Activated CD4-positive, alpha-beta T cell treated with anti-CD3 and anti-CD28 coated beads for 4 hours (primary cell): ENCODE measurements around the gene CD74.
"Not testable (repeated sequence)": the region's sequence is repeated elsewhere in the genome, so short reads cannot be mapped to it uniquely, and the experiment has no call there.

Experiments used
- DNase-seq, 2 donors: peaks; one replicate each; pipeline ENCODE4 v3.0.0-alpha.2; 2020

Gene CD74

DNA sequence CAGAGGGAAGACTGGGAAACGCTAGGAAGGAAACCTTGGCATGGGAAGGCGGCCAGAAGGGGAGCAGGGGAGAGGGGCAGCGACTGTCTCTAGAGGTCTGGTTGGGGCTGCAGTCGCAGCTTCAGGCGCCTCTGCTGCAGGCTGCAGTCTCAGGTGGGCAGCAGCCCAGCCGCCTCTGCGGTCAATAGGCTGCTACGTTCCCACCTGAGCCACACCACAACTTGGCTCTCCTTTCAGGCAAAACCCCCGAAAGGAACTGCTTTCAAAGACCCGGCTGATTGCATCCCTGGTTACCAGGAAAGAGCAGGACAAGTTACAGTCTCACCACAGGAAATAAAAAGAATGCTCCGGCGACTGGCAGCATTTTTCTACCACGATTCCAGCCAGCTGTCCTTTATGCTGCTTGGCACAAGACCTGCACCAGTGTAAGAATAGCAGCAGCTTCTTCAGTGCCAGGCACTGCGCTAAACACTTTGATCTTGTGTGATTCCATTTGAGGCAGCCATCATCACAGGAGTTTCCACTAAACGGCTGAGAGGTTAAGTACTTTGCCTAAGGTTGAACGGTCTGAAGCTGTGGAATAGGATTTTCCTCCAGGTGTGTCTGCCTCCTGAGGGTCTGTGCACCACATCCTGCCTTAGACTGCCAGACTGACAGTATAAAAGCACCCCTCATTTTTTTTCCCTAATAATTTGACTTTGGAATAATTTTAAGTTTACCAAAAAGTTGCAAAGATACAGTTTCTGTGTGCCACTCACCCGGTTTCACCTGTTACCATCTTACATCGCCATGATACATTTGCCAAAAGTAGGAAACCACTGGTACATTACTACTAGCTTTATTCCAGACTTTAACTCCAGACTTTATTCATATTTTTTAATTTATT is 29.3 kb upstream of the CD74 start:
- no peak for DNase-seq

DNA sequence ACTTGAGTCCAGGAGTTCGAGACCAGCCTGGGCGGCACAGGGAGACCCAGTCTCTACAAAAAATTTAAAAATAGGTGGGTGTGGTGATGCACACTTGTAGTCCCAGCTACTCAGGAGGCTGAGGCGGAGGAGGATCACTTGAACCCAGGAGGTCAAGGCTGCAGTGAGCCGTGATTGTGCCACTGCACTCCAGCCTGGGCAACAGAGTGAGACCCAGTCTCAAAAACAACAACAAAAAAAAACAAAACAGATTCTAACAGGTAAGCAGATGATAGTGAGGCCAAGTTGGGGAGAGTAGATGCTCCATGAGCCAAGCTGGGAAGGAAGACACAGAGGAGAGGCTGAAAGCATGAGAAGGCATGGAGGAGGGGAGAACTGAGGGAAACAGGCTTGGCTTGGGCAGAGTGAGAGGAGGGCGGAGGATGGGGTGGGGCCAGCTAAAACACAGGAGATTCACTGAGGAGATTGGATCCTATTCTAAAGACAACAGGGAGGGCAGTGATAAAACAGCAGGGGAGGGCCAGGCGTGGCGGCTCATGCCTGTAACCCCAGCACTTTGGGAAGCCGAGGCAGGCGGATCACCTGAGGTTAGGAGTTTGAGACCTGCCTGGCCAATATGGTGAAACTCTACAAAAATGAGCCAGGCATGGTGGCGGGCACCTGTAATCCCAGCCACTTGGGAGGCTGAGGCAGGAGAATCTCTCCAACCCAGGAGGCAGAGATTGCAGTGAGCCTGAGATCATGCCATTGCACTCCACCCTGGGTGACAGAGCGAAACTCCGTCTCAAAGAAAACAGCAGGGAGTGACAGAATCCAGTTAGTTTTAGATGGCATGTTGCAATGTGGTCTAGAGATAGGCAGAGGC is 28.5 kb upstream of the CD74 start:
- DNase-seq = no peak

DNA sequence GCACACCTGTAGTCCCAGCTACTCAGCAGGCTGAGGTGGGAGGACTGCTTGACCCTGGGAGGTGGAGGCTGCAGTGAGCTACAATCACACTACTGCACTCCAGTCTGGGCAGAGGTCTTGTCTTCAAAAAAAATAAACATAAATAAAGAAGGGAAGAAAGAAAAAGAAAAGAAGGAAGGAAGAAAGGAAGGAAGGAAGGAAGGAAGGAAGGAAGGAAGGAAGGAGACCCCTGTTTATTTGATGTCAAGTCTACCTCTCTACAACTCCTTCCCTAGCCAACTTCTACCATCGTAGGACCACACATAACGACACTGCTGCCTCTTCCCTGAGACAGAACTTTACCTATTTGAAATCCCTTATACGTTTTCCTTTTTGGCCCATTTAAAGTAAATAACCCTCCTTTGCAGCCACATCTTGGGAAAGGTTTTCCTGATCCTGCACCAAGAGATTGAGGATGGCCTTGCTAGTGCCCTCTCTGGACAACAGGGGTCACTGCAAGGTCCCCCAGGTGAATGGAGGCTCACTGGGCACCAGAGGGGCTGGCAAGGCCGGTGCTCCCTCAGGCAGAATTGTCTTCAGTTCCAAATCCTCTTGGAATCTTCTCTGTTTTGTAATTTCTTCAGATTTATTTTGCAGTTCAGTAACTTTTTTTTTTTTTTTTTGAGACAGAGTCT is 26.3 kb upstream of the CD74 start:
- DNase-seq = no peak

DNA sequence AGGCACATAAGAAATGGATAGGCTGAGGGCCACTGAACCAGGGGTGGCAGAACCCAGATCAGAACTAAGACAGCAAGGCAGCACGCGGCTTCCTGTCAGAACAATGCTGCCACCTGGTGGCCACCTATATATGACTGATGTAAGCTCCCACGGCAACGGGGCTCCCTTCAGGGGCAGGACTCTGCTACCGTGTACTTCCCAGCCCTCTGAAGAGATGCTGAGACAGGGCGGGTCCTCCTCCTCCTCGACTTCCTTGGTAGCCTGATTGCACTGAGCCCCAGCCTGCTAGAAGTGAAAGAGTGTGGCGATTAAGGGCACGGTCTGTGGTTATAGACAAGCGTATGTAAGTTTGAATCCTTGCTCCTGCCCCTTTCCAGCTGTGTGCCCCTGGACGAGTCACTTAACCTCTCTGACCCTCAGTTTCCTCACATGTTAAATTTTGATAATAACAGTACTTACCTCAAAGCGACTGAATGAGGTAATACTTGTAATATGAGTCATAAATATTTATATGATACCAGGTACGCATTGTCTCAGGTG is 23.5 kb upstream of the CD74 start:
- DNase-seq = peak; percentile 92 to 94

DNA sequence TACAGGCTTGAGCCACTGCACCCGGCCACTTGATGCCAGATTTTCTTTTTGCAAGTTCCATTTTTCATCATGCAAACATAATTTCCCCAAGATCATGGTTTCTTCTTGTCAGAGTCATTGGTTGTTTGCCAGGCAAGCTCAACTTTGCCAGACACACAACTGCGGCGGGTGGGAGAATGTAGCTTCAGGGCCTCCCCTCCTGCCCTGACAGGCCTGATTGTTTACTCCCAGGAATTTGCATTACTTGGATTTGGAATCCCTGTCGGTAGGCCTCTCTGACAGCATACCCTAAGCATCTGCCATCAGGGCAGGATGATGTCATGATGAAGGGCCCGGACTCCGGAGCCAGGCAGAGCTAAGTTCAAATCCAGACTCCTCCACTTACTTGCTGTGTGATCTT is 21.8 kb upstream of the CD74 start:
- DNase-seq = no peak

DNA sequence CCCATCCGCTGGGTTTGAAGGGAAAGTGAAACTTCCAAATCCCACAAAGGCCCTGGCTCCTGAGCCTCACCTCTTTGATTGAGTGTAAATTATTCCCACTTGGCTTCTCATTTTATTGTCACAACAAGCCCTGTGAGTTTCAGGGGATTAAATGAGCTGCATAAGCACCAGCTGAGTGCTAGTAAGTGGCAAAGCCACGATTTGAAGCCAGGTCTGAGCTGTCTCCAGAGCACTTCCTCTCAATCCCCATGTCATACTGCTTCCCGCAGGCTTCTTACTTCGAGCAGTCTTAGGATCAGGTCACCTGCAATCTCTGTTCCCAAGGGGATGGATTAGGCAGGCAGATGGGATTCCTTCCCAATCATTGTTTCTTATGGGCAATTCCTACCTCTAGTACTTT is 18.9 kb upstream of the CD74 start:
- no peak for DNase-seq

DNA sequence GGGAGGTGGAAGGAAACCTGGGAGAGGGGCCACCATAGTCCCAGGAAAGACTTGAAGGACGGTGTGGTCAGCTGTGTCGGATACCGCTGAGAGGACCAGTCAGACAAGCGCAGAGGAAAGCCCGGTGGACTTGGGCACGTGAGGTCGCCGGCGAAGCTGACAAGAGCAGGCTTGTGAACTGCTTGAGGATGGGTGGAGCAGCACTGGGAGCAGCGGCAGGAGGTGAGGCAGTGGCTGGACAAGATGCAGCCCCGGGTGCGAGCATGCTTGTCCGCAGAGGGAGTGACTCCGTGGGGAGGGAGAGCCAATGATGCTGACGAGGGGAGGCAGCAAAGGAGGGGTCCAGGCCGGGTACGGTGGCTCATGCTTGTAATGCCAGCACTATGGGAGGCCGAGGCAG is 18.3 kb upstream of the CD74 start:
- no peak for DNase-seq

DNA sequence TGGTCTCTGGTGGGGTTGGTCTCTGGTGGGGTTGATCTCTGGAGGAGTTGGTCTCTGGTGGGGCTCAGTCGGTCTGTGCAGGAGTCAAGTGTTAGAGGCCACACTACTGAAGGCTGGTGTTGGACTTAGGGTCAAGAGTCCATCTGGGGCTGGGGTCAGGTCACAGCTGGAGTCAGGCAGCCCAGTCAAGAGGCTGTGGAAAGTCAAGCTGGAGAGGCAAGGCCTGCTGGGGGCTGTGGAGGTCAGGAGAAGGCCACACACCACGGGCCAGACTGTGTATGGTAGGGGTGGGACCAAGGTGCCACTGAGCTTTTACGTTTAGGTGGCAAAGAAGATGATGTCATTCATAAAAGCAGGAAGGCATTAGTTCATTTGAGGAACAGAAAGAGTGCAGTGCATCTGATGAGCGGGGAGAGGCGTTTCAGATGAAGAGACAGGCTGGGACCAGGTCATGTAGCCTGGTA is 16.7 kb upstream of the CD74 start:
- no peak for DNase-seq

DNA sequence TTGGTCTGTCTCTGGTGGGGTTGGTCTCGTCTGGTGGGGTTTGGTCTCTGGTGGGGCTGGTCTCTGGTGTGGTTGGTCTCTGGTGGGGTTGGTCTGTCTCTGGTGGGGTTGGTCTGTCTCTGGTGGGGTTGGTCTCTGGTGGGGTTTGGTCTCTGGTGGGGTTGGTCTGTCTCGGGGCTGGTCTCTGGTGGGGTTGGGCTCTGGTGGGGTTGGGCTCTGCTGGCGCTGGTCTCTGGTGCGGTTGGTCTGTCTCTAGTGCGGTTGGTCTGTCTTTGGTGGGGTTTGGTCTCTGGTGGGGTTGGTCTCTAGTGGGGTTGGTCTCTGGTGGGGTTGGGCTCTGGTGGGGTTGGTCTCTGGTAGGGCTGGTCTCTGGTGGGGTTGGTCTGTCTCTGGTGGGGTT is 16.3 kb upstream of the CD74 start:
- no peak for DNase-seq

DNA sequence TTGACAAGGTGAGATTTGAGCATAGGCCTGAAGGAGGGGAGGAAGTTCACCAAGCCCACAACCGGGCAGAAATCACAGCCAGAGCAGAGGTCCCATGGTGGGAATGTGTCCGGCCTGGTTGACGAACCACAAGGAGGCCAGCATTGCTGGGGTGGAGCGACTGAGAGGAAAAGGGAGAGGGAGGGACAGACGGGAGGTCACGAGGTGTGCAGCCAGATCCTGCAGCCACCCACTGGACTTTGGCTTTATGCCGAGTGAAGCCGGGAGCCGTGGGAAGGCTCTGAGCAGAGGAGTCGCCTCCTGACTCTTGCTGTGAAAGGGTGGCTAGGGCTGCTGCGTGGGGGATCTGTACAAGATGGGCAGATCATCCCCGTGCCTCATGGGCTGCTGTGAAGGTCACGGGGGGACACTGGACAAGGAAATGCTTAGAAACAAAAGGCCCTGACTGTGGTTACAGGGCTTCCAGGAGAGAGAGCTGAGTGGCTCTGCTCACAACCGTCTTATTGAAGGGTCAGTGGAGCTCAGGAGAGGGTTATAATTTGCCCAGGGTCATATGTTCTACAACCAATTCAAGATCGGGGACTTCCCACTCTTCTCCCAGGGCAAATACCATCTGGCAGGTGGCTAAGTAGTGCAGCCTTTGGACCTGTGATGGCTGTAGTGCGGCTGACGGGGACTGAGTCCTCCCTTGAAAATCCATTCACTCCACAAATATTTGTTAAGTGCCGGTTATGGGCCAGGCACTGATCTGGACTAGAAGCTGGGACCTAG is 15.6 kb upstream of the CD74 start:
- DNase-seq = no peak

DNA sequence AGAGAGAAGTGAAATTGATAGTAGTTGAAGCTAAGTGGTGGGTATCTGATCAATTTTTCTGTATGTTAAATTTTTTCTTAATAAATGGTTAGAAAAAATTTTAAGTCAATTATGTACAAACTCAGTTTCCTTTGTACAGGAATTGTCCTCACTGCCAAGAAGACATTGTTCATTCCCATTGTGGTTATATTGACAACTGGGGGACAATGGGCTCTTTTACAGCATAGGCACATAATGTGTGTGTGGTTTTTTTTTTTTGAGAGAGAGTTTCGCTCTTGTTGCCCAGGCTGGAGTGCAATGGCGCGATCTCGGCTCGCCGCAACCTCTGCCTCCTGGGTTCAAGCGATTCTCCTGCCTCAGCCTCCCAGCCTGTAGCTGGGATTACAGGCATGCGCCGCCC is 13.5 kb upstream of the CD74 start:
- DNase-seq = not testable (repeated sequence)

DNA sequence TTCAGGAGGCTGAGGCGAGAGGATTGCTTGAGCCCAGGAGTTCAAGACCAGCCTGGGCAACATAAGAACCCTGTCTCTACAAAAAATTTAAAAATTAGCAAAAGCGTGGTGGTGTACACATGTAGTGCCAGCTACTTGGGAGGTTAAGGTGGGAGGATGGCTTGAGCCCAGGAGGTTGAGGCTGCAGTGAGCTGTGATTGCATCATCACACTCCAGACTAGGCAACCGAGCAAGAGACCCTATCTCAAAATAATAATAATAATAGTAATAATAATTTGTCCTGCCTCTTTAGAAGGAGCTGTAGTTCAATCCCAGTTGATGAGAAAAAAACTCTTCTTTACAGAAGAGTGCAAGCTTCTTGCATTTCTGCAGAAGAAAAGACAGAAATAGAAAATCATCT is 10.0 kb upstream of the CD74 start:
- no peak for DNase-seq

DNA sequence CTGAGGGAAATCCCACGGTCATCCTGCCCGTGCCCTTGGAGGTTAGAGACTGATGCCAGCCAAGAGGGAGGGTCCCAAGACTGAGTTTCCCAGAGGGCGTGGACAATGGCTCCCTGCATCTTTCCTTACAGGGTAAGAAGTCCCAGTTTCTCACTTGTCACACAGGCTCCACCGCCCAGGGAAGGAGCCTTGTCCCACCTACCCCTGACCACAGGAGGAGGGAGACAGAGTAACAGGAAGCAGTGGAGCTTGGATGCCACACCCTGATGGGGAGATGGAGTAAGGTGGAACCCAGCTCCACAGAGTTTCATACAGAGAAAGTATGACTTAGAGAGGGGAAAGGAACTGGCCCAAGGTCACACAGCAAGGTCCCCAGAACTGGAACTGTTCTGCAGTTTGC is 9.4 kb upstream of the CD74 start:
- no peak for DNase-seq

DNA sequence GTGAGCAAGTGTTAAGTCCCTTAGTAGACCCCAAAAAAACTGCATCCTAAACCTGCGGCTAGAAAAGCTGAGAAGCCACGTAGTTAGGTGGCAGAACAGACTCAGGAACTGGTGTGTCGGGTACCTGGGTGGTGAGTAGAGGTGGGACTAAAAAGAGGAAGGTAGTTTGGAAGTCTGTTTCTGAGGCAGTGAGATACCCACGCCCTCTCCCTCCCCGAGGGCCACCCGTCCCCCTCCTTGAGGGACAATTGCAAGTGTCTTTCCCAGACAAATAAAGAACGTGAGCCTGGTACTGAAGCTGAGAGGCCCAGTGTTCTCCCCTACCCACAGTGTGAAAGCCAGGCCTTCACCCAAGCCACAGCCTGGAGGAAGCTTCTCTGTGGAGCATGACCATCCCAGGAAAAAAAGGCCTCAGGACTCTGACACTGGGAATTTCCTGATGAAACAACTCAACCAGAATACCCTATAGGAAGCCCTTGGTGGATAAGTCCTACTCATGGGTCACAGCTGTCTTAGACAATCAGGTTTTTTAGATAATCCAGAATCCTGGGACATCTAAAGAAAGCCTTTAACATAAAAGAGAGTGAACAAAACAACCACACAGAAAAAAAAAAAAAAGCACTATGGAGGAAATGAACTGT is 7.0 kb upstream of the CD74 start:
- no peak for DNase-seq

DNA sequence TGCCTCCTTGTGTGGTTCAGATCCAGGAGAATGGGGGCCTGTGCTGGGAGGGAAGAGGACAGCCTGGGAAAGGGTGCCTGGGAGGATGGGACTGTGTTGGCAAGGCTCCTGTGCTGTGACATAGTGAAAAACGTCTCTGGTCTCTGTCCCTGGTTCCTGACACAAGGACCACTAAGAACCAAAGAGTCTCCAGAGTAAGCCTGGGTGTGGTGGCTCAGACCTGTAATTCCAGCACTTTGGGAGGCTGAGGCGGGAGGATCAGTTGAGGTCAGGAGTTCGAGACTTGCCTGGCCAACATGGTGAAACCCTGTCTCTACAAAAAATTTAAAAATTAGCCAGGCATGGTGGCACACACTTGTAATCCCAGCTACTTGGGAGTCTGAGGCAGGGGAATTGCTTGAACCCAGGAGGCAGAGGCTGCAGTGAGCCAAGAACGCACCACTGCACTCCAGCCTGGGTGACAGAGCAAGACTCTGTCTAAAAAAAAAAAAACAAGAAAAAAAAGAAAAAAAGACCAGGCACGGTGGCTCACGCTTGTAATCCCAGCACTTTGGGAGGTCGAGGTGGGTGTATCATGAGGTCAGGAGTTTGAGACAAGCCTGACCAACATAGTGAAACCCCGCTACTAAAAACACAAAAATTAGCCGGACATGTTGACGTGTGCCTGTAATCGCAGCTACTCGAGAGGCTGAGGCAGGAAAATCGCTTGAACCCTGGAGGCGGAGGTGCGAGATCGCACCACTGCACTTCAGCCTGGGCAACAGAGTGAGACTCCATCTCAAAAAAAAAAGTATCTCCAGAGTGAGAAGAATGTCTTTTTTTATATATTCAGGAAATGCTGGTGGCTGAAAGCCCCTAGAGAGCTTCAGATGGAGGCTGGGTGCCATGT is 1.4 kb upstream of the CD74 start:
- DNase-seq = not testable (repeated sequence)

DNA sequence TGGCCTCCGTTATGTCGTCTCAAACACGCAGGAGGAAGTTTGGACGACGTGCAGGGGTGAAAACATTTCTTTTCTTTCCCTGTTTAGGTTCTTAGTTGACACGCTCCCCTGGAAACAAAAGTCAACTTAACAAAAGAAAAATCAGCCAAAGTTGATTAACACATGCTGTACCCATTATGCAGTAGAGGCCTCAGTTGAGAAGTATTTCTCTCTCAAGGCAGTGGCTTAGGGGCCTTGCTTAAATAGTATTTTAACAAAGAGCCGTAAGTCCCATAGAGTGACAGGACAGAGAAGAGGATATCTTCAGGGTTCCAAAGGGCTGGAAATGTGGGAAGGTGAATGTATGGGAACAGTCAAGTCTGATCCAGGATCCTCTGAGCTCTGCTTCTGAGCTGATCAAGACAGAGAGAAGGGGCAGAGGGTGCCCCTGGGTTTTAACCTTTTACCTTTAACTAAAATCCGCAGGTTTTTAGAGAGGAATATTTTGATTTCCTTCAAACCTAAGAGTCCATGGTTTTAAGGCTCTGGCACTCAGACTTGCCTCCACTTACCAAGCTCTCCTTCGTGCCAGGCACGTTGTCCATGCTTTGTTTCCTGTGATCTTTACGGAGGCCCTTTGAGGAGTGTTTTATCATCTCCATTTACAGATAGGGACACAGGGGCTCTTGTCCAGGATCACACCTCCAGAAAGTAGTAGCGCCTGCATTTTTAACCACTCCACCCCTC is 629 bp upstream of the CD74 start:
- no peak for DNase-seq

DNA sequence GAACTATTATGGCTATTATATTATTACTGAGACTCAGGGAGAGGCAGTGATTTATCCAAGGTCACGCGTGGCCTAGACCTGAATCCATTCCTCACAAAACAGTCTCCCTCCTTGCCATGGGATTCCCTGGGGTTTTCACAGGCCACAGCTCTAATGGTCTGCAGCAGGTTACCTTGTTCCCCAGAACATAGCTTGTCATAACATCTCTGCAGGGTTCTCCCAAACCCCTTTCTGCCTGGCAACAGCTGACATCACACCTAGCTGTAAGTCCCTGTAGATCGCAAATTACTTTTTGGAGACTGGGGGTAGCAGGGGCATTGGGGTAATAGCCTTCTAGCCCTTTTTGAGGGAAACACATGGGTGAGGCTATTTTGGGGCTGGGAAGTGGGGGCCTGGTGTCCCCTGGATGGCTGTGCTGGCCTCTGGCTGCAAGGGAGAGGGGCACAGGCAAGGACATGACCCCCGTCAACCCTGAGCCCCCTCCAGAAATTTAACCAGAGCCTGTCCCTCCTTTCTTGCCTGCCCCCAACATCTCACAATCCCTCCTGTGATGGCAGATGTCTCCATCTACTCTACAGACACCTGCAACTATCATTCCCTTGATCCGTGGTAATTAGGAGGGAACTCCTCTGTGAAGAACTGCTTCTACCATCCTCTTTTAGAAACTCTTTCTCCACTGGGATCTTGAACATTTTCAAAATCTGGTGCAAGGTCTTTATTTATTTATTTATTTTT is 1.3 kb downstream of the CD74 start:
- DNase-seq = peak; percentile 60 to 73

DNA sequence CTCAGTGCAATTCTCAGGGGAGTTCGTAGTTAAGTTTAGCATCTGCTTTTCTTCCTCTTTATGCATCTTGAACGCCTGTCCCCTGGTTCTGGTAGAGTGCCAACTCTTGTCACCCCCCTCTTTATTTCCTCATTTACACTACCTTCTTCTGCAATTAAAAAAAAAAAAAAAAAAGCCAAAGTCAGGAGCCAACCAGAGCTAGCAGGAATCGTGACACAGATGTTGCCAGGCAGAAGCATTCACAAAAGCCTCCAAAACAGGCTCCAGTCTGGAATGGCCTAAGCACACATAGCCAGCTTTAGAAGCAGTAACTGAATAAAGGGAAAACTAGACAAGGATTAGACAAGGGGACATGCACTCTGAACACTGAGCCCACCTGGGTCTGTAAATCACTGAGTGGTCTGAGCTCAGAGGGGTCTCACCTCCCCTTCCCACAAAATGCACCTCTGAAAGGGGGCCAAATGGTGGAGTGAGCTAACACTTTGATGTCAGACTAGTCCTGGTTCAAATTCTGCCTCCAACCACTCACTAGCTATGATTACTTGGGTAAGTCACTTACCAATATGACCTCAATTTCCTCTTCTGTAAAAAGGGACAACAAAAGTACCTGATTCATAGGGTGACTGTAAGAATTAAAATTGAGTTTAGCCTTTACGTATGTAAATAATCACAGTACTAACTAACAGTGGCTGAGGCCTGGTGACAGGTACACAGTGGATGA is 2.0 kb downstream of the CD74 start:
- DNase-seq = peak; percentile 47 to 57
